HG03175 (cell line): ENCODE measurements around the gene DISP2.

Experiments used
- ATAC-seq: cut with Tn5 transposase; IDR thresholded peaks from one replicate; pipeline ENCODE4 v1.9.1; 2021; ENCODE audit warnings: mild to moderate bottlenecking, moderate library complexity; ENCODE audit not compliant: unreplicated experiment

DISP2 gene

GRCh38 chr15:40342416-40343320 lies 15.4 kb upstream of the DISP2 start:
- ATAC-seq = no peak

- no peak for ATAC-seq
Observed at GRCh38 chr15:40343512-40343911, 14.5 kb upstream of the DISP2 start.

GRCh38 chr15:40344217-40344616 lies 13.8 kb upstream of the DISP2 start:
- no peak for ATAC-seq

- ATAC-seq = no peak
Observed at GRCh38 chr15:40344631-40345120, 13.3 kb upstream of the DISP2 start.

- no peak for ATAC-seq
Observed at GRCh38 chr15:40345225-40345866, 12.7 kb upstream of the DISP2 start.

GRCh38 chr15:40345867-40346578 lies 12.0 kb upstream of the DISP2 start:
- ATAC-seq = no peak

GRCh38 chr15:40346579-40347558 lies 11.2 kb upstream of the DISP2 start:
- no peak for ATAC-seq

- ATAC-seq = no peak
Observed at GRCh38 chr15:40347559-40348473, 10.2 kb upstream of the DISP2 start.

- no peak for ATAC-seq
Observed at GRCh38 chr15:40348474-40348870, 9.5 kb upstream of the DISP2 start.

- ATAC-seq = no peak
Observed at GRCh38 chr15:40349163-40349562, 8.9 kb upstream of the DISP2 start.

GRCh38 chr15:40352281-40352901 lies 5.6 kb upstream of the DISP2 start:
- ATAC-seq = no peak

GRCh38 chr15:40353697-40354096 lies 4.3 kb upstream of the DISP2 start:
- no peak for ATAC-seq

GRCh38 chr15:40354408-40355171 lies 3.4 kb upstream of the DISP2 start:
- ATAC-seq = no peak

GRCh38 chr15:40355976-40356585 lies 1.9 kb upstream of the DISP2 start:
- no peak for ATAC-seq

GRCh38 chr15:40357246-40357645 lies 773 bp upstream of the DISP2 start:
- no peak for ATAC-seq

- peak; percentile 37 for ATAC-seq
Observed at GRCh38 chr15:40358471-40359353, 693 bp downstream of the DISP2 start.

- no peak for ATAC-seq
Observed at GRCh38 chr15:40360015-40360414, 2.0 kb downstream of the DISP2 start.
